HG03139 (cell line): ENCODE measurements around the gene GPR137C.
A peak's percentile ranks its signal among the peaks of the same experiment; 100 is the strongest.

ENCODE experiments used
- ATAC-seq: cut with Tn5 transposase; IDR thresholded peaks from one replicate; pipeline ENCODE4 v1.9.1; 2021; ENCODE audit not compliant: unreplicated experiment

Gene GPR137C

GRCh38 chr14:52552063-52552988 lies at the start of gene GPR137C, which contains the start of gene TXNDC16:
GPR137C (plus strand) TSS chr14:52552836; CDS start chr14:52553148, 312 bp downstream.
TXNDC16 (minus strand) TSS chr14:52552505; CDS start chr14:52543557, 8,948 bp downstream.
- ATAC-seq = peak; percentile 93

- ATAC-seq = no peak
Measured at GRCh38 chr14:52513249-52513648, 39.4 kb upstream of the GPR137C start.

GRCh38 chr14:52514046-52514811 lies 38.4 kb upstream of the GPR137C start:
- no peak for ATAC-seq

GRCh38 chr14:52522033-52522432 lies 30.6 kb upstream of the GPR137C start:
- ATAC-seq = no peak

- no peak for ATAC-seq
Measured at GRCh38 chr14:52522581-52523345, 29.9 kb upstream of the GPR137C start.

GRCh38 chr14:52527052-52527451 lies 25.6 kb upstream of the GPR137C start:
- no peak for ATAC-seq

GRCh38 chr14:52531481-52531880 lies 21.2 kb upstream of the GPR137C start:
- no peak for ATAC-seq

GRCh38 chr14:52536269-52536668 lies 16.4 kb upstream of the GPR137C start:
- no peak for ATAC-seq

- no peak for ATAC-seq
Measured at GRCh38 chr14:52538623-52539022, 14.0 kb upstream of the GPR137C start.

GRCh38 chr14:52545584-52546317 lies 6.9 kb upstream of the GPR137C start:
- no peak for ATAC-seq

GRCh38 chr14:52546318-52546670 lies 6.3 kb upstream of the GPR137C start:
- ATAC-seq = no peak

GRCh38 chr14:52547027-52547426 lies 5.6 kb upstream of the GPR137C start:
- ATAC-seq = no peak

GRCh38 chr14:52547526-52547925 lies 5.1 kb upstream of the GPR137C start:
- ATAC-seq = no peak

GRCh38 chr14:52550661-52551060 lies 2.0 kb upstream of the GPR137C start:
- no peak for ATAC-seq

- no peak for ATAC-seq
Measured at GRCh38 chr14:52551205-52551604, 1.4 kb upstream of the GPR137C start.

- no peak for ATAC-seq
Measured at GRCh38 chr14:52551696-52552062, 957 bp upstream of the GPR137C start.

- peak; percentile 18 for ATAC-seq
Measured at GRCh38 chr14:52553002-52553670, 500 bp downstream of the GPR137C start.

- ATAC-seq = no peak
Measured at GRCh38 chr14:52553671-52554575, 1.3 kb downstream of the GPR137C start.

GRCh38 chr14:52558688-52559087 lies 6.1 kb downstream of the GPR137C start:
- no peak for ATAC-seq
